GM06990 (cell line): ENCODE results near the gene MYOM3.

Experiments
- DNase-seq: peaks from one replicate; pipeline ENCODE4 v3.0.0-alpha.2; 2011; ENCODE audit not compliant: insufficient read length; ENCODE audit errors: extremely low read depth
- H3K27me3 ChIP-seq: replicated peaks from 2 replicates; pipeline ENCODE4 v1.6.0; 2011; ENCODE audit warnings: low read length; ENCODE audit not compliant: control insufficient read depth, insufficient read depth
- H3K36me3 ChIP-seq: 2 replicates; pipeline ENCODE4 v1.5.1; 2011; ENCODE audit warnings: low read length; ENCODE audit not compliant: control insufficient read depth, insufficient read depth
- H3K4me3 ChIP-seq: replicated peaks from 2 replicates; pipeline ENCODE4 v1.5.1; 2011; ENCODE audit warnings: low read depth, mild to moderate bottlenecking, control low read depth, low read length
- CTCF ChIP-seq: IDR thresholded peaks from 2 replicates; pipeline ENCODE4 v1.5.1; 2011; ENCODE audit warnings: low read length, control low read depth, mild to moderate bottlenecking, inconsistent platforms; ENCODE audit not compliant: insufficient read depth, poor library complexity, severe bottlenecking

The MYOM3 gene

DNA sequence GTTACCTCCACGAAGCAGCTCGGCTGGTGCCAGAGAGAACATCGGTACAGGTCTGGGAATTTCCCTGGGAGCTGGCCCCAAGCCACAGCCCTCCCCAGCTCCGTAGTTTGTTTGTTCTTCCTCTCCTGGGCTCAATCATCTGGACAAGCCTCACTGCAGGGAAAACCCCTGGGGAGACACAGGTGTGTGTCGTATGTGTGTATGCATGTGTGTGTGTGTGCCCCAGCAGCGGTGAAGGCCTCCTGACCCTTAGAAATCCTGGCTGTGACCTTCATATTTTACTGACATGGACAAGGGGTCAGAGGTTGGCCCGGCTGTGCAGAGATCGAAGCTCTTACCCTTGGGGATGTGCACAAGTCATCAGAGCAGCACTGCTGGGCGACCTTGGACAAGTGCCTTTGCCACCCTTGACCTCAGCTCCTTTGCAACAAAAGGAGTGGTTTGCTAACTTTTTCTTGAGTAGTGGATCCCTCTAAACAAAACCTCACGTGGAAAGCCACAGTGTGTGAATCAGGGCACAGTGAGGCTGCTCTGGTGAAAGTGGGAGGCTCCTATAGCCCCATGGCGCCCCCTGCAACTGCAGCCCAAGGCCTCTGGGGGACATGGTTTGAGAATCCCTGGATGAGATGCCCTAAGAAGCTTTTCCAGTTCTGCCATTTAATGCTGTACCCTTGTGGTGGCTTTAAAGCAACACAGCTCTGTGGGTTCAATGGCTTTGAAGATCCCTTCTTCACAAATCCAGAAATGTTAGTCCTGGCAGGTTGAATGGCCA lies 43.3 kb upstream of the MYOM3 start:
- H3K36me3 ChIP-seq, result peaks cover 20% of the 10 kb centered on the region
- peak; percentile 27 for TF ChIP-seq CTCF
- peak; percentile 43 for DNase-seq
- no peak overlapping the region for H3K4me3 ChIP-seq
- no peaks in the 10 kb centered on the region for H3K27me3 ChIP-seq

- no peak for DNase-seq
Observed at GRCh38 chr1:24154215-24154614, 42.3 kb upstream of the MYOM3 start.

GRCh38 chr1:24152631-24153494 lies 40.9 kb upstream of the MYOM3 start:
- peak; percentile 1 for TF ChIP-seq CTCF
- H3K4me3 ChIP-seq, result no peak overlapping the region
- H3K36me3 ChIP-seq, result peaks cover 13% of the 10 kb centered on the region
- DNase-seq, result no peak
- H3K27me3 ChIP-seq, result no peaks in the 10 kb centered on the region; the same call in none of the 2 replicates

More at GRCh38 chr1:24154215-24154614, 42.3 kb upstream of the MYOM3 start:
- Histone ChIP-seq H3K27me3 (no peaks in the 10 kb centered on the region), H3K36me3 (peaks cover 17% of the 10 kb centered on the region), H3K4me3 (no peak overlapping the region)
- no peak for TF ChIP-seq CTCF

- Histone ChIP-seq H3K27me3 (no peaks in the 10 kb centered on the region; the same call in none of the 2 replicates), H3K36me3 (peaks cover 2% of the 10 kb centered on the region), H3K4me3 (no peak overlapping the region)
- TF ChIP-seq CTCF, result no peak
- DNase-seq, result no peak
Observed at GRCh38 chr1:24151175-24151533, 39.2 kb upstream of the MYOM3 start.

DNA sequence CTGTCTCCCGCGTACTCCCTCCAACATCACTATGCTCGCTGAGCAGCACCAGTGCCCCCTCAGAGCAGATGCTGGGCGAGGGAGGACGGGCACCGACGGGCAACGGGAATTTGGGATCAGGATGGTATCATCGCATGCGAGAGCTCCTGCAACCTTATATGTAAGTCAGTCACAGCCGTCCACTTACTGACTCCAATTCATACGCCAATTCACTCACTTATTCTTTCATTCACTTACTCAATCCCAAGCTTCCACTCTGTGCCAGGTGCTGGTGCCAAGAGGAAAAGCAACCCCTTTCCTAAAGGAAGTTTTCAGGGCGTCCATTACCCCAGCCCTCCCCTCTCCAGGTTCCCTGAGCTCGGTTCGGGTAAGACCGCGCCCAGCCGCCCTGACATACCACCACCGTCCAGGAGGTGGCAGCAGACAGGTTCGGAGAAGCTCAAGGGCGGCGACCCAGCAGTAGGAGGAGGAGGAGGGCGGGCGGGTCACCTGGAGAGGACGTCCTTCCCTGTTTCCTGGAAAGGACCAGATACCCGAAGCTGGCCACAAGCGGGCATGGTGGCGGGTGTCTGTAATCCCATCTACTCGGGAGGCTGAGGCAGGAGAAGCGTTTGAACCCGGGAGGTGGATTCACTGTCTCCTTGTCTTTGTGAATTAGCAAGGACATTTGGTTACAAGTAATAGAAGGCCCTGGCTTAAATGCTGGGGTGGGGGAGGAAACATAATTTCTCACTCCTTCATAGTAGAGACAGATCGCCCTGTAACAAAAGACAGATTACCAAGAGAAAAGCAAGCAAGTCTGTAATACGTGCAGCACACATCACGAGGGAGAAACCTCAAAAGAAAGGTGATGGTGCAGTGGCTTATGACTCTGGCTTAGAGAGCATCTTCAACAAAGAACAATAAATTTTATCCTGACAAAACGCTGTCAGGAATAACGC lies 38.6 kb upstream of the MYOM3 start:
- Histone ChIP-seq H3K27me3 (no peaks in the 10 kb centered on the region; the same call in none of the 2 replicates), H3K4me3 (peak overlapping the region; percentile 8; the same call in 1 of the 2 replicates)

More for the DNA sequence above, 38.6 kb upstream of the MYOM3 start:
- H3K36me3 ChIP-seq, result no peaks in the 10 kb centered on the region
- TF ChIP-seq CTCF, result peak; percentile 95
- peak; percentile 79 for DNase-seq
